G401.6 (cell line): ENCODE results near the gene MLANA.

Experiments used
- FAIRE-seq: peaks from 2 replicates; lab custom pipeline; 2012; peaks lifted over from hg19 to GRCh38; lab: Jason Lieb, UNC

Gene MLANA

GRCh38 chr9:5908918-5909317, 18.2 kb downstream of the MLANA start:
- no peak for FAIRE-seq

GRCh38 chr9:5909976-5910375, 19.3 kb downstream of the MLANA start:
- FAIRE-seq = no peak

- no peak for FAIRE-seq
Observed at GRCh38 chr9:5910413-5911057, 19.8 kb downstream of the MLANA start.

GRCh38 chr9:5915438-5915837, 24.7 kb downstream of the MLANA start:
- FAIRE-seq = peak; percentile 19

- FAIRE-seq = no peak
Observed at GRCh38 chr9:5917273-5917672, 26.6 kb downstream of the MLANA start.

GRCh38 chr9:5917888-5918287, 27.2 kb downstream of the MLANA start:
- FAIRE-seq = no peak

GRCh38 chr9:5918460-5918859, 27.8 kb downstream of the MLANA start:
- FAIRE-seq = no peak

GRCh38 chr9:5920860-5921328, 30.2 kb downstream of the MLANA start:
- FAIRE-seq = no peak

- FAIRE-seq = no peak
Observed at GRCh38 chr9:5922192-5922591, 31.5 kb downstream of the MLANA start.

GRCh38 chr9:5931657-5932056, 41.0 kb downstream of the MLANA start:
- no peak for FAIRE-seq

GRCh38 chr9:5938449-5938848, 47.8 kb downstream of the MLANA start:
- peak; percentile 39 for FAIRE-seq

GRCh38 chr9:5939530-5939929, 48.8 kb downstream of the MLANA start:
- no peak for FAIRE-seq

GRCh38 chr9:5941214-5941613, 50.5 kb downstream of the MLANA start:
- FAIRE-seq = peak; percentile 86

GRCh38 chr9:5945112-5945511, 54.4 kb downstream of the MLANA start:
- FAIRE-seq = no peak

GRCh38 chr9:5947912-5948311, 57.2 kb downstream of the MLANA start:
- FAIRE-seq = no peak

GRCh38 chr9:5949103-5949699, 58.5 kb downstream of the MLANA start:
- peak; percentile 8 for FAIRE-seq

GRCh38 chr9:5950261-5950660, 59.6 kb downstream of the MLANA start:
- no peak for FAIRE-seq

GRCh38 chr9:5951686-5952211, 61.1 kb downstream of the MLANA start:
- no peak for FAIRE-seq

- FAIRE-seq = peak; percentile 8
Observed at GRCh38 chr9:5953743-5954707, 63.3 kb downstream of the MLANA start.

- no peak for FAIRE-seq
Observed at GRCh38 chr9:5957166-5957565, 66.5 kb downstream of the MLANA start.

GRCh38 chr9:5958273-5958672, 67.6 kb downstream of the MLANA start:
- FAIRE-seq = no peak
